KG1 (cell line): Measurements from ENCODE around the gene FAM222A.

ENCODE experiments used
- DNase-seq: peaks from one replicate; lab custom pipeline; 2025; lab: John Stamatoyannopoulos, UW

The FAM222A gene

DNA sequence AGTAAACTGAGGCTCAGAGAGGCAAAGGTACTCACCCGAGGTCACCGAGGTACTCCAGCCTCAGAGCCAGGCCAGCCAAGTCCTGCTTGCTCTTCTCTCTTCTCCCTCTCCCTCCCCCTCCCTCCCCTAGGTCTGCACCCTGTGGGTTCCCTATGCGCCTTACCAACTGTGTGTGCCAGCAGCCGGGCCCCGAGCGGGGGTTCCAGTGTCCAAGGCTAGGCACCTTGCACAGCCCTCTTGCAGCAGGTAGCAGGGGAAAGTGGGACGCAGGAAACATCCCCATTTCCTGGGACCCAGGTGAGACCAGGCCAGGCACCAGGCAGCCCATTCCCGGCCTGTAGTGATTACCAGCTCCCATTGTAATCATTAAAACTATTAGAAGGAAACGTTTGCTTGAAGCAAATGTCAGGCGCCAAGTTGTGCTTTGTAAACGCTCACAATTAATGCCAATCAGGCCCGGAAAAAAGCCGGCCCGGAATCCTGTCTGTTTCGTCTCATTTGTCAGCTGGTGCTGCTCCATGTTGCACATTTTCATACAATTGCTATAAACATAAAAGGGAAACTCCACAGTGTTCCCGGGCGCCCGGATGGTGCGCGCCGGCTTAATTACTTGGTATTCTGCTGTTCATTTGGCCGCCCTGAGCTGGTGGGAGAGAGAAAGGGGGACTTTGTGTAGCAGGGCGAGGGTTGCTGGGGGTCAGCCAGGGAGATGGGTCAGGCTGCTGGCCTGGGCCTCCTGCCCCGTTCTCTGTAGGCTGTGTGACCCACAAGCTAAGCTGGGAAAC is 11.9 kb downstream of the FAM222A start:
- no peak for DNase-seq

DNA sequence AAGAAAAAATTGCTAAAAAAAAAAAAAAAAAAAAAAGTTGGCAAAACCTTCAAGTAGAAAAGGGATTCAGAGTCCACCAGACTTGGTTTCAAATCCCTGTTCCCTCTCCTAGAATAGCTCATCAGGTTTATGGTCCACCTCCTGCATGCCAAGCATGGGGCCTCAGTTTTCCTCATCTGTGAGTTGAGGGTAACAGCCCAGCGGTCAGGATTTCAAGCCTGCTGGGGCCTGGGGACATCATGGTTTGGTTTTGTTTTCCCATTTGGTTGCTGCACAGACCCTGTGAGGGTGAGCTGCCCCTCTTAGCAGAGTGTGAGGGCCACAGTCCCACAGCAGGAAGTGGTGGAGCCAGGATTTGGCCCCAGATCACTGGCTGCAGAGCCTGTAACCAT is 12.5 kb downstream of the FAM222A start:
- no peak for DNase-seq

DNA sequence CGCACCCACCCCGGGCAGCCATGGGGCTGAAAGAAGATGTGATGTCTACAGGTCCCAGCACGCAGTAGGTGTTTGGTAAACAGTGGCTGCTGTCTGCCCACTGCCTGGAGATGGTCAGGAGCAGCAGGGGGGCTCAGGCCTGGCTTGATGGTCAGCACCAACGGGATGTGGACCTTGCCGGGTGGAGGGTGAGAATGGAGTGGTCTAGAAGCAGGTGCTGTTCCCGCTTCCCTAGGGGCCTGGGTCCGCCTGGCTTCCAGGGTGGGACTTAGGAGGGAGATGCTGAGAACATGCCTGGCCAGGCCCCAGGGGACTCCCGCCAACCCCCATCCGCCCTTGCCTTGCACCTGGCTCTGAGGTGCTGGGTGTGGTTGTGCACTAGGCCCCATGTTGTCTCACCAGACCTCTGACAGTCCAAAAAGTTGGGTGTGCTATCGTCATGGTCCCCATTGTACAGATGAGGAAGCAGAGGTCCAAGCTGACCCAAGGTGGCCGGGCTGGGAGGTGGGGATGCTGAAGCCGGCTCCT is 12.9 kb downstream of the FAM222A start:
- no peak for DNase-seq

DNA sequence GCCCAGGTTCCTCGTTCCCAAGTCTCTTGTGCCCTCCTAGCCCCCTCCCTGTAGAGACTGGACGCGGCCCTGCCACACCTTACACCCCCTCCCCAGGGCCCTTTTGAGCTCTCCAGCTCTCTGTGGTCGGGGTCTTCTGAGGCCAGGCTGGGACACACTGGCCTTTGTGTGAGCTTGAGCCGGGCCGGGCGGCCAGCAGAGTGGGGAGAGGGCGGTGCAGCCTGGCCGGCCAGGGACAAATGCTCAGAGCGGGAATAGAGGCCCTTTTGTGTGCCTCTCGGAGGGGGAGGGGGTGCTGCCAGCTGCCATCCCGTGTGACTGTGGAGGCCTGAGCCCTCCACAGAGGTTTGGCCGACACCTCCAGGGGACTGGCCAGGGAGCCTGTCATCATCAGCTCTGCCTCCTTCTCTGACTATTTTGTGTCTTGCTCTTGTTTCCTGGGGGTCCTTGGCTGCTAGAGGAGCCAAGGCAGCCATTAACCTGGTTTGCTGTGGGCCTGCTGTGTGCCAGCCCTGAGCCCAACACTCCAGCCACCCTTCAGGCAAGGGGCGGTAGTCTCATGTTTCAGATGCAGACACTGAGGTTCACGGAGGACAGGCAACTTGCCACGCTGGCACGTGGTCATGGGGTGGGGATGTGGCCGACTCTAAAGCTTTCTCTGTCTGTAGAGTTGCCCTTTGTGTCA is 13.6 kb downstream of the FAM222A start:
- DNase-seq: no peak

DNA sequence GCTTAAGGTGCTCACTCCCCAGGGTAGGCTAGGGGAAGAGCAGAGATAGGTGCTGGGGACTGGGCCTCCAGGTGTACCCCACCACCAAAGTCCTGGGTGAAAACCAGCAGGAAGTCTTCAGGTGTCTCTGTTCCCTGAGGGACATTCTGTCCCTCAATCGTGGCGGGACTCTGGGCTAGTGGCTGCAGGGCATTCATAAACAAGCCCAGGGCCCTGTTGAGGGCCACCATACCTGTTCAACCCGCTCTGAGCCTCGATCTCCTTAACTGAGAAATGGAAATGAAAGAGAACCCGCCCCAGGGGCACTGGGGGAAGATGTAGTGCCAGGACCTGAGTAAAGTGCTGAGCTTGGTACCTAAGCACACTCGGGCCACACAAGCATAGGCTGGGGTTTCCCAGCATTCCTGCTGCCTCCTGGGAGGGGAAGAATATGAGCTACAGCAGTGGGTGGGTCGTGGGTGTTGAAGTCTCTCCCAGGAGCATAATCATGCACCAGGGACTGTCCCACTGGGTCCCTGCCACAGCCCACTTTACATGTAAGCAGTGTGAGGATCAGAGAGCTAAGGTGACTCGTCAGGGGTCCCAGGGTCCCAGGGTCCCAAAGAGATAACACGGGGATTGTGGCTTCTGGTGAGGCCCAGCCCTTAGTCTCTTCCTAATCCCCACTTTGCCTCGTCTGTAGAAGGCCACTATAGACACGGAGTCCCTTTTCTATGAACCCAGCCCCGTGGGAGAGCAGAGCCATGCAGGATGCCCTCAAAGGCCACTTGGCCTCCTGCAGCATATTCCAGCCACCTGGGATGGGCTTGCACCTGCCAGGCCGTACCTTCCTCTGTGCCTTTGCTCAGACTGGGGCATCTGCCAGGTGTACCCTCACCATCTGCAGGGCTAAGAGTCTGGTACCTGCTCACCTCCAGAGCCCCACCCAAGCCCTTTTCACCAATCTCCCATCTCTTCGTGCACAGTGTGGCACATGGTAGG is 14.4 kb downstream of the FAM222A start:
- no peak for DNase-seq

DNA sequence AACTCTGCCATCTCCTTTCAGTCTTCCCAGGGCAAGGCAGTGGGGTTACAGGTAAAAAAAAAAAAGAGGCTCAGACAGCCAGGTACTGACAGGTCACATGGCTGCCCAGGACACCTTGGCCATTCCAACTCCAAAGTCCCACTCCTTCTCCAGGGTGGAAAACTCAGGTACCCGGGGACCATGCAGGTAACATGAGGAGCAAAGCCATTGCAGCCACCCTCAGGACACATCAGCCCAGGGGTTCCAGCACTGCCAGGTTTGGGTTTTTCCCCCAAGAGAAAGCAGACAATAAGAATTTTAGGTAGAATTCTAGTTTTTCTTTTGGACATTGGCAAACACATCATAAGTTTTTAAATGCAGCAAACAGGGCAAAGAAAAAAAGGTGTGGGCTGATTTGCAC is 15.3 kb downstream of the FAM222A start:
- no peak for DNase-seq

DNA sequence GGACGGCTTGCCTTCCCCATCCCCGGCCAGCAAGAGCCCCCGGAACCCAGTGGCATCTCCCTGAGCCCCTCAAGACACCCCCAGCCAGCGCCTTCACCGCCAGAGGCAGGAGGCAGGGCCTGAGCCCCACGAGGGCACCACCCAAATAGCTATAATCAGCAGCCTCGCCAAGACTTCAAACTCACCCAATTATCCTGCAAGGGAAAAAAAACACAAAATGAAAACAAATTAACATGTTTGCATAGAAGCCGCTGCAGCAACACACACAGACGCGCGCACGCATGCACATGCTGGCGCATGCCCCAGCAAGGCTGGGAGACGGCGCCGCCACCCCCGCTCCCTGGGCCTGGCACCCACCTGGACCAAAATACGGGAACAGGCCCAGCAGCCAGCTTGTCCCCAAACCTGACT is 15.8 kb downstream of the FAM222A start:
- no peak for DNase-seq

DNA sequence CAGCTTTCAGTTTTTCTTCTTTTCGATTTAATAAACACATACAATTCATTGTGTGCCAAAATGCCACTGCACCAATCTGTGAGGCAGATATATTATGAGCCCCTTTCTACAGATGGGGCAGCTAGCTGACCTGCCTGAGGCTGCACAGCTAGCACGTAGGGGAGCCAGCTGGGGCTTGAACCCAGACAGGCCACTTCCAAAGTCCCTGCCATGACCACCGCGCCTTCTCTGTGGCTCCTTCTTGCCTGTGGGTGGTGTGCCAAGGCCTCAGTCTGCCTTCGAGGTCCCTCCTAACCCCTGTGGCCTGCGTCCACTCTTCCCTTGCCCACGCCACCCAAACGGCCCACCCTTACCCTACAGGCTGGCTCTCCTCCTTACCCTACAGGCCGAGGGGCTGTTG is 16.2 kb downstream of the FAM222A start:
- no peak for DNase-seq

DNA sequence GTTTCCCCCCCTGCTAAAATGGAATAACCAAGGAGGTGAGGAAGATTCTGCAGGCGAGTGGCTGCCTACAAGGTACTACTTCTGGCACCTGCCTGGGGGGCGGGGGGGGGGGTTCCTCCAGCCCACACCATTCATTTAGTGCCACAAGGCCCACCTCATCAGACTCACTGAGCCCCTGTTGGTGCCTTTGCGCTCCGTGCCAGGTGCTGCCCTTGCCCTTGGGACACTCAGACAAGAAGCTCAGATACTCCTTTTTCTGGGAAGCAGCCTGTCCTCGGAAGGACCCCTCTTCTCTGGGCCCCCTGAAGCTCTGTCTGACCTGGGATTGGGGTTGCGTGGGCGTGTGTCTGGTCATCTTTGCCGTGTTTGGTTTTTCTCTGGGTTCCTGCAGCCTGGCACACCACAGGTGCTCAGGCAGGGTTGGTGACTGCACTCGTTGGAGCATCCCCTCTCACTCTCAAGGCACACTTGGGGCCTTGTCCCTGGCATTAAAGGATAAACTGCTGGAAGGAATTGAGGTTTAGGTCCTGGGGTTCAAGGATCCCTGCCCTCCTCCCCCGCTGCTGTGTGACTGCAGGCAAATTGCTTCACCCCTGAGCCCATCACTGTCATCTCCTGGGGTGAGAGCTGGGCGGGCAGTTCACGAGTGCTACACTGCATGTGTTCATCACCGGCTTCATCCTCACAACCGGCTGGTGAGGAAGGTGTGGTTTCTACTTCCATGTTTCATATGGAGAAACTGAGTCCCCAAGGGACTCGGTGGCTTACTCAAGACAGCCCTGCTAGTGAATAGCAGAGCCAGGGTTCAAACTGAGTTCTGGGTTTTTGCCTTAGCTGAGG is 16.9 kb downstream of the FAM222A start:
- DNase-seq: no peak

DNA sequence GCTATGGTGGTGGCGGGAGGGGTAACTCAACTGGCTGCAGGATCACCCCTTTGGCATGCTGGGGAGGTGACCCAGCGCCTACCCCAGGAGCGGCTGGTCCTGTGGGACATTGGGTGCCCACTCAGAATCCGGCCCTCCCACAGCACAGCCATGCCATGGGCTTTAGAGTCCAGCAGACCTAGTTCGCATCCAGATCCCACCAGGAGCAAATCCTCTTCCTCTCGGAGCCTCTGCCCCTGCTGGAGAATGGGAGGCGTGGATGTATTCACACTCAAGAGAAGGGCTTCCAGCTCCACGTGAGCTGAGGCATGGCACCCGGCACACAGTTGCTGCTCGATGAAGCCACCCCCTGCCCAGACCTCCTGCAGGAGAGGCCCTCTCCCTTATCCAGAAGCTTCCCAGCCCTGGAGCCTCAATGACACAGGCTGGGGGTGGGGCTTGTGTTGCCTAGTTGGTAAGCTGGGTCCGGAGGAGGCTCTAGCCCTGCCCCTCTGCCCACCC is 17.7 kb downstream of the FAM222A start:
- no peak for DNase-seq

DNA sequence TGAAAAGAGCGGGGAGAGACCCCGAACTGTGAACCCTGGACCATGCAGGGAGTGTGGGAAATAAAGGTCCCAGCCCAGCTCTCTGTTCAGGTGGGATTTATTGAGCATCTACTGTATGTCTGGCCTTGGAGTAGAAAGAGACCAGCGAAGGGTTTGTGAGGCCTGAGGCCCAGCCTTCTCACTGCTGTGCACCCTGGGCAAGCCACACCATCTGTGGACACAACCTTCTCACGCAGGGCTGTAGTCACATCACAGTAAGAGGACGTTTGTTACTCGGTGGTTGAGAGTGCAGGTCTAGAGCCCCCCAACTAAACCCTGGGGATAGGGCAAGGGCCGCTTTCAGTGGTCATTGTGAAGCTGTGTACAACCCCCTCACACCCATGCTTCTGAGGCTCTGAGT is 18.2 kb downstream of the FAM222A start:
- no peak for DNase-seq

DNA sequence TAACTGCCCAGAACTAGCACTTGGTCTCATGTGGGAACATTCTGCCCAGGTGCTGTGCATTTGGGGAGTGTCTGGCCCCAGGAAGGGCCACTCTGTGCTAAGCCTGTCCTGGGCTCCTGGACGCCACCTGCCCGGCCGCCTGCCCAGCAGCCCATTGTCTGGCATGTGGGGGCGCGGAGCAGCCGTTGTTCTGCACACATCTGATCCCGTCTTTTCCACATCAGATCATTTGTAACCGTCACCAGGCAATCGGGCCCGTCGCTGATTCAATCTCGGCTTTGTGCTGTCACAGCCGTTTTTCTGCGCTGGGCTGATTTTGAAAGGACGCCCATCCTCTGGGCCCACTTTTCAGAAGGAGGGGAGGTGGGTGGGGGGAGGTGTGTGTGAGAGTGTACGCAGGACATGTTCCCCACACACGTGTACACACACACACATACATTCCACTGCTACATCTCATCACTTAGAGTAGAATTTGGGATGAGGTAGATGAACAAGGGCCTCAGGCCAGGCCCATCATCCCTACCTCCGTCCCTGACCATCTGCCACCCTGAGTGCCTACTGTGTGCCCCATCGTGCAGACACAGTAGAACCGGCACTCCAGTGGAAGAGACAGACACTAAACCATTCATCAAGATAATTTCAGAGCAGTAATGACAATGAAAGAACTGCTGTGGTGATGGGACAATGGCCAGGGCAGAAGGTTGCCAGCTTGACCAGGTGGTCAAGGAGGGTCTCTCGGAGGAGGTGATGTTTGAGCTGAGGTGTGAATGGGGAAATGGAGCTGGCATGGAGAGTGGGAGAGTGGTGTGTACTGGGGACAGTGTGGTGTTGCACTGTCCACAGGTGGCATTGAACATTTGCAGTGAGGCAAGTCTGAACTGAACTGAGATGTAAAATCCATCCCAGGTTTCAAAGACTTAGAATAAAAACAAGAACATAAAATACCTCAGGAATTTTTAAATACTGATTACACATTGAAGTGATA is 19.0 kb downstream of the FAM222A start:
- no peak for DNase-seq

DNA sequence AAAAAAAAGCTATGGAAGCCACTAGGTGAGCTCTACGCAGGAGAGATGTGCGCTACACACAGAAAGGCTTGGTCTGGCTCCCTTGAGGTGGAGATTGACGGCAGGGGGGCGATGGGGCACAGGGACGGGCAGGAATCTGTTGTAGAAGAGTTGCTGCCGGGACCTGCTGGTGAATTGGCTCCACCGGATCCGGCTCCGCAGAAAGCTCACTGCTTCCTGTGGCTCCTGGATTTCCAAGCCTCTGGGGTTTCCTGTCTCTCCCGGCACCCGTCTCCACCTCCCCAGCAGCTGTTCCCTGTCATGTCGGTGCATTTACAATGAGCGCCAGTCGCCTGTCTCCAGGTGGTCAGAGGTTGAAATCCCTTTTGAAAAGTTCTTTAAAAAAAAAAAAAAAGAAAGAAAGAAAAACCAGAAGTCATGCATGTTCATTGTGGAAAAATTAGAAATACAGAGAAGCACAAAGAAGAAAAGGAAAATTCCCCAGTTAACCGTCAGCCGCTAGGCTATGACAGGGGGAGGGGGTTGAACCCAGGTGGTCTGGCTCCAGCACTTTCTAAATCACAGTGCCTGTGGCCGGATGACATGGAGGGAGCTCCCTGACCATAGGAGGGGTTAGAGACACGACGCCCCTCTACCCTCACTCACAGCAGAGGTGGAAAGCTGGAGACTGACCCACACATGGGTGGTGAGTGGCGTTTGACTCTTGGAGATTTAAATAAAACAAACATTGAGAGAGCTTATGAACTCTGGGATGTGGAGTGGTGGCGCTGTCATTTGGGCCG is 20.8 kb downstream of the FAM222A start:
- DNase-seq: no peak

DNA sequence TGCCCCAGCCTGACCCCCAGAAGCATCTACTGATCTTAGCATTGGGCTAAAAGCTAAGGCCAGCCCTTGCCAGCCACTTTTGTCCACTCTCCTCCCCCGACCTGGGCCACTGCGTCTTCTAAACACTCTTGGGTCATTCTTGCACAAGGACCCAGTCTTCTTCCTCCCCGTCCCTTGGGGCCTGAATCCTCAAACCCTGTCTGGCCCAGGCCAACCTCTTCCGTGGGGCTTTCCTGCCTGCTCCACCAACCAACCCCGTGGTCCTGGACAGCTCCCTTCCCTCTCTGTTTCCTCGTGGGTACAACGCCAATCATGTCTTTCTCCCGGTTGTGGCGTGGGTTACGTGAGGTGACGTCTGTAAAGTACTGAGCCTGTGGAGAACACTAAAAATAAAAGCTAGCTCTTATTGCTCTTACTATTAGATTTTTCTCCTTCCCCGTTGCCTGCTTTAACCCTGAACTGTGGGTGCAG is 21.5 kb downstream of the FAM222A start:
- no peak for DNase-seq

DNA sequence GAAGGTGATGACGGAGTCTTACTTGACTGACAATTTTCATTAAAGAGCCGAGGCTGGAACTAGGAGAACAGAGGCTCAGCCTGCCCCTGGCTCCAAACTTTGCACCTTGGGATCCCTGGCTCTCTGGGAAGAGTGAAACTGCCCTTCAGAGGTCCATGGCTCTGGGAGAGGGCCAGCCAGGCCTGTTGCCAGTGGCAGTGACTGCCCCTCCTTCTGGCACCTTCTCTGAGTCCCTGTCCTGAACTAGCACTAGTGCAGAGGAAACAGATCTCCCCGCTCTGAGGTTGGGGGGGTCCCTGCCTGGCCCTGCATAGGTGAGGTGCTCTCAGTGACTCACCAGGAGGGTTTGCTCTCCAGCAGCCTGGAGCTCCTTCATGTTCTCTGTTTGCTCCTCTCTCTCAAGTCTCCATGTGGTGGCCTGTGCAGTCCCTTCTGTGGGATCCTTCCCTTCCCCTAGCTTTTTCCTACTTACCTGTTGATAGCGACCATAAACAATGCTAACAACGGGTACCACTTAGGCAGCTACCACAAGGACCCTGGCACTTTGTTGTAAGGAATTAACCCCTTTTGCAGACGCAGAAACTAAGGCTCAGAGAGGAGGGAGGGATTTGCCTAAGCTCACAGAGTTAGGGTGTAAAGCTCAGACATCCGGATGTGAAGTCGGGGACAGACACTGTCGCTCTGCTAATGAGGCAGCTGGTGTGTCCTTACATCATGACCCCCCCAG is 22.4 kb downstream of the FAM222A start:
- no peak for DNase-seq

DNA sequence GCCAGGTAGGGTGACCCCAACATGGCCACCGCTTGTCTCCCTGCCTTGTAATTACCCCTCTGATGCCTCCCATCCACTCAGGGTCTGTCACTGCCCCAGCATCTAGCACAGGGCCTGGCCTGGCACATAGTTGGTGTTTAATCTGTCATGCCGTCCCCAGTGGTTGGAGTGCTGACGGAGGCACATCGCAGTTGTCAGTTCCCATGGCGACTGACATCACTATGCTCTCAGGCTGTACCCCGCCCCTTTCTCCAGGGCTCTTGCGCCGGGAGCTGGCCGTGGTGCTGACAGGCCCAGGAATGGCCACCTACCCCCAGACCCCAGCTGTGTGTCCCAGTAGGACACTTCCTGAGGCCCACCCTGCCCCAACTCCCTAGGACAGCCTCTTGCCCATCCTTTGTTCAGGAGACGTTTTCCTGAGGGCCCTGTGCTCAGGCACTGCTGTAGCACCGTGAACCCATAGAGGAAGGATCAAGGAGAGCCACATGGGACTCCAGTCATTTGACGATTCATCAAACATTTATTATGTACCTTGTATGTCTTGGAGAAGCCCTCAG is 23.0 kb downstream of the FAM222A start:
- DNase-seq: no peak

DNA sequence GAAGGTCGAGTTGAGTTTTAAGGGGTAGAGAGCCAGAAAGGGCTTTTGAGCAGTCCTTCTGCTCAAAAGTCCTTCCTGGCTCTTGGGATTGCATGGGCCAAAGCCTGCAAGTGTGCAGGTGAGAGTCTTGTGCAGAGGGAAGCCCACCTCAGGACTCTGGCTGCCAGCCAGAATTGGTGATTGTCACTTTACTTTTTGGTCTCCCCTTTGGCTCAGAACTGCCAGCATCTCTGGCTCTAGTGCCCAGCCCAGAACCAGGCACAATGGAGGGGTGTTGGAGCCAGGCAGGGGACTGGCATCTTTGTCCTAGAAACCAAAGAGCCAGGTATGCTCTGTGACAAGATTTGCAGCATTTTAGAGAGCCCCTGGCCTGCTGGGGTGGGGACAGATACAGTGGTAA is 23.5 kb downstream of the FAM222A start:
- DNase-seq: no peak

DNA sequence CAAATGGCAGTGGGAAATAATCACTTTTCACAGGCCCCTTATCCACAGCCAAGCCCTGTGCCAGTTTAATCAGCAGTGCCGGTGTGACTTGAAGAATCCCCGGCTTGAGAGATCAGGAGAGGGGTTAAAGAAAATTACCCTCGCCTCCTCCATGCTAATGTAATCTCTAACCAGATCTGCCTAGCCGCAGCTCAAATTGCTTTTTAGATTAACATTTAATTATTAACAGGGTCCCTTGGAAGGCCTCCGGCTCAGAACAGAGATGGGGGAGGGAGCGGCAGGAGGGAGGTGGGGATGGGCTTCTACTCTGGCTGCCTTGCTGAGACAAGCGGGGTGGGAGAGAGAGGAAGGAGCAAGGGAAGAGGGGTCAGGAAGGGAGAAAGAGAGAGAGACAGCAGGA is 24.0 kb downstream of the FAM222A start:
- DNase-seq: no peak
